ENCODE measurements around the gene TMEM150A.

- TF ChIP-seq CTCF (IDR thresholded peaks at IDR 0.05) (no peak), EZH2 (IDR thresholded peaks at IDR 0.05) (no peak)
Observed at GRCh38 chr2:85647823-85648526, 45.5 kb upstream of the TMEM150A start.

All from neural progenitor cell (in vitro differentiated cells).